SU-DHL-6 (cell line): ENCODE data around the gene GABBR2.

ENCODE experiments used
- H2AFZ ChIP-seq: fragments of 200-600 bp; sonication (generic); 2 replicates; pipeline ENCODE4 v1.6.1; 2014; ENCODE audit warnings: low read depth, mild to moderate bottlenecking, moderate library complexity, mixed read lengths, antibody characterized with exemption, low read length; ENCODE audit not compliant: severe bottlenecking
- H3F3A ChIP-seq: fragments of 200-600 bp; shearing (Covaris generic); 2 replicates; pipeline ENCODE4 v1.6.0; 2016; ENCODE audit warnings: antibody characterized with exemption, mild to moderate bottlenecking; ENCODE audit not compliant: insufficient read depth
- H3K27ac ChIP-seq: fragments of 200-600 bp; sonication (generic); 2 replicates; pipeline ENCODE4 v1.5.1; 2016; ENCODE audit warnings: low read depth, mild to moderate bottlenecking, low read length, moderate library complexity, mixed read lengths
- H3K27me3 ChIP-seq: fragments of 200-600 bp; sonication (generic), shearing (Covaris generic); 2 replicates; pipeline ENCODE4 v1.6.0; 2014; ENCODE audit warnings: mild to moderate bottlenecking, low read length
- H3K36me3 ChIP-seq: fragments of 200-600 bp; sonication (generic); 2 replicates; pipeline ENCODE4 v1.6.1; 2014; ENCODE audit warnings: mild to moderate bottlenecking, low read length, mixed read lengths
- H3K4me2 ChIP-seq: fragments of 300-600, 200-600 bp; shearing (Covaris generic), sonication (generic); 2 replicates; pipeline ENCODE4 v1.6.0; 2014; ENCODE audit warnings: low read length, low read depth, mild to moderate bottlenecking; ENCODE audit not compliant: poor library complexity, severe bottlenecking
- H3K4me3 ChIP-seq: fragments of 200-600 bp; sonication (generic); 2 replicates; pipeline ENCODE4 v1.5.1; 2014; ENCODE audit warnings: antibody characterized with exemption, low read length, mild to moderate bottlenecking, mixed read lengths; ENCODE audit not compliant: insufficient read depth, poor library complexity, severe bottlenecking
- H3K79me2 ChIP-seq: fragments of 200-600 bp; sonication (generic); 2 replicates; pipeline ENCODE4 v1.6.1; 2014; ENCODE audit warnings: mild to moderate bottlenecking, low read length, moderate library complexity; ENCODE audit not compliant: insufficient read depth
- H3K9ac ChIP-seq: fragments of 200-600 bp; sonication (generic); 2 replicates; pipeline ENCODE4 v1.7.0; 2014; ENCODE audit warnings: mild to moderate bottlenecking, low read length
- H3K9me2 ChIP-seq: fragments of 200-600 bp; sonication (generic); replicated peaks from 2 replicates; pipeline ENCODE4 v1.6.1; 2014; ENCODE audit warnings: low read length; ENCODE audit not compliant: insufficient read depth
- H3K9me3 ChIP-seq: fragments of 200-600 bp; sonication (generic); 2 replicates; pipeline ENCODE4 v1.6.1; 2014; ENCODE audit warnings: low read length, mixed read lengths; ENCODE audit not compliant: insufficient read depth
- H4K20me1 ChIP-seq: fragments of 200-600 bp; sonication (generic); 2 replicates; pipeline ENCODE4 v1.6.1; 2014; ENCODE audit warnings: low read depth, mild to moderate bottlenecking, antibody characterized with exemption, low read length, moderate library complexity, mixed read lengths
- EZH2phosphoT487 ChIP-seq: fragments of 200-600 bp; sonication (generic), shearing (Covaris generic); conservative IDR thresholded peaks from 2 replicates; pipeline ENCODE4 v1.6.1; 2018; ENCODE audit warnings: mild to moderate bottlenecking, antibody characterized with exemption, low read length, moderate library complexity, mixed read lengths
- TF ChIP-seq, protein P1 (sequence below): fragments of 200-600 bp; sonication (generic); IDR thresholded peaks from one replicate; pipeline ENCODE4 v1.5.1; 2017; ENCODE audit warnings: antibody characterized with exemption, mild to moderate bottlenecking, low read length, moderate library complexity; ENCODE audit not compliant: insufficient read depth, poor library complexity, severe bottlenecking

The GABBR2 gene

GRCh38 chr9:98665501-98665900, 43.2 kb downstream of the GABBR2 start:
- no peaks in the 10 kb centered on the region for H3K79me2 ChIP-seq
- H3F3A ChIP-seq, result no peaks in the 10 kb centered on the region
- TF ChIP-seq EZH2phosphoT487, result no peak
- TF ChIP-seq, protein P1, sequence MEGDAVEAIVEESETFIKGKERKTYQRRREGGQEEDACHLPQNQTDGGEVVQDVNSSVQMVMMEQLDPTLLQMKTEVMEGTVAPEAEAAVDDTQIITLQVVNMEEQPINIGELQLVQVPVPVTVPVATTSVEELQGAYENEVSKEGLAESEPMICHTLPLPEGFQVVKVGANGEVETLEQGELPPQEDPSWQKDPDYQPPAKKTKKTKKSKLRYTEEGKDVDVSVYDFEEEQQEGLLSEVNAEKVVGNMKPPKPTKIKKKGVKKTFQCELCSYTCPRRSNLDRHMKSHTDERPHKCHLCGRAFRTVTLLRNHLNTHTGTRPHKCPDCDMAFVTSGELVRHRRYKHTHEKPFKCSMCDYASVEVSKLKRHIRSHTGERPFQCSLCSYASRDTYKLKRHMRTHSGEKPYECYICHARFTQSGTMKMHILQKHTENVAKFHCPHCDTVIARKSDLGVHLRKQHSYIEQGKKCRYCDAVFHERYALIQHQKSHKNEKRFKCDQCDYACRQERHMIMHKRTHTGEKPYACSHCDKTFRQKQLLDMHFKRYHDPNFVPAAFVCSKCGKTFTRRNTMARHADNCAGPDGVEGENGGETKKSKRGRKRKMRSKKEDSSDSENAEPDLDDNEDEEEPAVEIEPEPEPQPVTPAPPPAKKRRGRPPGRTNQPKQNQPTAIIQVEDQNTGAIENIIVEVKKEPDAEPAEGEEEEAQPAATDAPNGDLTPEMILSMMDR, result no peak
- H2AFZ ChIP-seq, result no peak overlapping the region
- no peaks in the 10 kb centered on the region for H3K9me3 ChIP-seq
- no peaks in the 10 kb centered on the region for H3K27me3 ChIP-seq
- no peak overlapping the region for H3K4me2 ChIP-seq
- H3K9ac ChIP-seq, result no peak overlapping the region
- no peaks in the 10 kb centered on the region for H3K36me3 ChIP-seq
- no peak overlapping the region for H3K27ac ChIP-seq
- H3K9me2 ChIP-seq, result no peaks in the 10 kb centered on the region
- H3K4me3 ChIP-seq, result no peak overlapping the region
- H4K20me1 ChIP-seq, result no peaks in the 10 kb centered on the region

DNA sequence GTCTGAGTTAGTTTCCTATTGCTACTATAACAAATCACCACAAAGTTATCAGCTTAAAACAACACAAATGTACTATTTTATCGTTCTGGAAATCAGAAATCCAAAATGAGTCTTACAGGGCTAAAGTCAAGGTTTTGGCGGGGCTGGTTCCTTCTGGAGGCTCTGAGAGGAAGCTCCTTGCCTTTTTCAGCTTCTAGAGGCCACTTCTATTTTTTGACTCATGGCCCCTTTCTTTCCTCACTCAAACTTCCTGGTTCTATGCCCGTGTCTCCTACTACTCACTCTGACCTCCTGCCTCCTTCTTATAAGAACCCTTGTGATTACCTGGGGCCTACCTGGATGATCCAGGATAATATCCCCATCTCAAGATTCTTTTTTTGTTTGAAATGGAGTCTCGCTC, 48.2 kb downstream of the GABBR2 start:
- Histone ChIP-seq H4K20me1 (no peaks in the 10 kb centered on the region), H3K4me2 (no peak overlapping the region), H3K27me3 (no peaks in the 10 kb centered on the region), H3F3A (no peaks in the 10 kb centered on the region), H3K4me3 (no peak overlapping the region), H2AFZ (no peak overlapping the region), H3K9me3 (no peaks in the 10 kb centered on the region), H3K9me2 (no peaks in the 10 kb centered on the region), H3K79me2 (no peaks in the 10 kb centered on the region), H3K27ac (no peak overlapping the region), H3K36me3 (no peaks in the 10 kb centered on the region), H3K9ac (no peak overlapping the region)
- no peak for TF ChIP-seq EZH2phosphoT487
- TF ChIP-seq, protein P1, result no peak

GRCh38 chr9:98658951-98659351, 49.8 kb downstream of the GABBR2 start:
- H2AFZ ChIP-seq, result no peak overlapping the region
- no peaks in the 10 kb centered on the region for H3K36me3 ChIP-seq
- no peak for TF ChIP-seq EZH2phosphoT487
- TF ChIP-seq, protein P1, result no peak
- no peak overlapping the region for H3K4me3 ChIP-seq
- no peak overlapping the region for H3K9ac ChIP-seq
- no peaks in the 10 kb centered on the region for H3K27me3 ChIP-seq
- no peaks in the 10 kb centered on the region for H3K9me2 ChIP-seq
- no peaks in the 10 kb centered on the region for H3F3A ChIP-seq
- no peaks in the 10 kb centered on the region for H3K9me3 ChIP-seq
- H3K27ac ChIP-seq, result no peak overlapping the region
- H4K20me1 ChIP-seq, result no peaks in the 10 kb centered on the region
- no peak overlapping the region for H3K4me2 ChIP-seq
- H3K79me2 ChIP-seq, result no peaks in the 10 kb centered on the region
